Measurements from ENCODE around the gene AK4. TPM values are rescaled to one million over a fixed set of nuclear protein-coding genes. Genes with fewer than 3 reads are reported as not detected.

Gene AK4
- total RNA-seq, 1 experiment from 2014 or later: 131 TPM

GRCh38 chr1:65269612-65270011, 121.6 kb downstream of the AK4 start:
- ChIA-PET CTCF (no interaction called here), POLR2A (interaction anchor here (0.5 kb wide), 1 partner anchor 43 kb away, joined by 3 read pairs; no protein-coding TSS in a partner anchor)
- BruUV-seq (replicated peaks): no TSS peak

GRCh38 chr1:65276197-65276939, 128.4 kb downstream of the AK4 start:
- Mint-ChIP-seq H3K27ac (ENCODE audit: unreplicated experiment) (no peak overlapping the region), H3K36me3 (ENCODE audit: insufficient read depth, unreplicated experiment) (no peaks in the 10 kb centered on the region)

More at GRCh38 chr1:65269612-65270011, 121.6 kb downstream of the AK4 start:
- TF ChIP-seq CTCF (IDR thresholded peaks at IDR 0.05; ENCODE audit: insufficient read depth in 1 of 2, low read depth in 1 of 2, low read length in 1 of 2, severe bottlenecking in 1 of 2, unreplicated experiment in 1 of 2): no peak
- H3K4me3 Mint-ChIP-seq (ENCODE audit: unreplicated experiment): no peak overlapping the region
- Histone ChIP-seq H3K4me3 (ENCODE audit: low read depth, low read length) (no peak overlapping the region), H3K27me3 (replicated peaks; ENCODE audit: control insufficient read depth, insufficient read depth, low read length) (no peaks in the 10 kb centered on the region), H3K36me3 (ENCODE audit: control insufficient read depth, insufficient read depth, low read length) (no peaks in the 10 kb centered on the region), H3K9me3 (no peaks in the 10 kb centered on the region), H3K4me1 (no peaks in the 10 kb centered on the region)
- no peaks in the 10 kb centered on the region for H3K4me1 Mint-ChIP-seq (ENCODE audit: low read depth, unreplicated experiment)
- DNase-seq: no peak
- intact Hi-C loops (cut with micrococcal nuclease; ENCODE audit: unreplicated experiment): loop anchor here (5.0 kb wide), 1 partner anchor 38 kb away; the partner anchor contains the start of gene DNAJC6
- H3K27ac Mint-ChIP-seq (ENCODE audit: unreplicated experiment): no peak overlapping the region
- H3K36me3 Mint-ChIP-seq (ENCODE audit: insufficient read depth, unreplicated experiment): peaks cover 4% of the 10 kb centered on the region
- no peaks in the 10 kb centered on the region for H3K27me3 Mint-ChIP-seq (ENCODE audit: insufficient read depth, unreplicated experiment)
- no peaks in the 10 kb centered on the region for H3K9me3 Mint-ChIP-seq (ENCODE audit: unreplicated experiment)

More at GRCh38 chr1:65276197-65276939, 128.4 kb downstream of the AK4 start:
- POLR2A ChIA-PET: no interaction called here
- intact Hi-C loops (cut with micrococcal nuclease; ENCODE audit: unreplicated experiment): no loop called here
- Mint-ChIP-seq H3K4me1 (ENCODE audit: low read depth, unreplicated experiment) (peaks cover 7% of the 10 kb centered on the region), H3K27me3 (ENCODE audit: insufficient read depth, unreplicated experiment) (no peaks in the 10 kb centered on the region), H3K4me3 (ENCODE audit: unreplicated experiment) (no peak overlapping the region), H3K9me3 (ENCODE audit: unreplicated experiment) (no peaks in the 10 kb centered on the region)
- H3K4me3 ChIP-seq (ENCODE audit: low read depth, low read length): no peak overlapping the region
- no TSS peak for BruUV-seq (replicated peaks)
- no peak for TF ChIP-seq CTCF (IDR thresholded peaks at IDR 0.05; ENCODE audit: insufficient read depth in 1 of 2, low read depth in 1 of 2, low read length in 1 of 2, severe bottlenecking in 1 of 2, unreplicated experiment in 1 of 2)
- CTCF ChIA-PET: no interaction called here
- no peak for DNase-seq
- H3K27me3 ChIP-seq (replicated peaks; ENCODE audit: control insufficient read depth, insufficient read depth, low read length): no peaks in the 10 kb centered on the region
- H3K4me1 ChIP-seq: no peaks in the 10 kb centered on the region
- no peaks in the 10 kb centered on the region for H3K36me3 ChIP-seq (ENCODE audit: control insufficient read depth, insufficient read depth, low read length)
- no peaks in the 10 kb centered on the region for H3K9me3 ChIP-seq
